Right cardiac atrium (tissue), 5 donors: ENCODE data around the gene LRFN3. TPM values are rescaled to one million over a fixed set of nuclear protein-coding genes. Genes with fewer than 3 reads are reported as not detected.
"Not testable (repeated sequence)": the region's sequence is repeated elsewhere in the genome, so short reads cannot be mapped to it uniquely, and the experiment has no call there.

Source experiments
- ATAC-seq, 2 donors: fragments of 200-7000 bp; cut with Tn5 transposase; one replicate each; pipeline versions ENCODE4 v1.8.0 to v1.9.1; 2020; ENCODE audit warnings: moderate library complexity in 2 of 2, mild to moderate bottlenecking in 1 of 2
- DNase-seq, 3 donors: peaks; one replicate each; pipeline ENCODE4 v3.0.0-alpha.2; 2020
- H3K27ac ChIP-seq: one replicate; pipeline ENCODE4 v1.5.1; 2013; ENCODE audit warnings: mild to moderate bottlenecking, low read length, control low read depth, moderate library complexity
- H3K27me3 ChIP-seq: one replicate; pipeline ENCODE4 v1.6.1; 2013; ENCODE audit not compliant: control insufficient read depth, insufficient read depth
- H3K4me1 ChIP-seq: one replicate; pipeline ENCODE4 v1.6.1; 2013; ENCODE audit warnings: low read length; ENCODE audit not compliant: control insufficient read depth, insufficient read depth
- H3K4me3 ChIP-seq: one replicate; pipeline ENCODE4 v1.5.1; 2013; ENCODE audit warnings: low read length, control low read depth
- H3K9me3 ChIP-seq: one replicate; pipeline ENCODE4 v1.6.1; 2013; ENCODE audit warnings: low read length; ENCODE audit not compliant: control insufficient read depth
- WGBS: extraction: QIAGEN DNeasy Blood & Tissue Kit; methylation state at CpG from one replicate; pipeline ENCODE4 v1.1.7; 2013; 5-methylcytosine and 5-hydroxymethylcytosine counted together
- intact Hi-C, 4 donors: fragments of 100-400 bp; cut with DNase I; formaldehyde crosslinking; loops; one replicate each; pipeline versions ENCODE4 v1.11.0 to v1.14.0; 2022 to 2023
- polyA plus RNA-seq: library from polyadenylated mRNA; stranded (reverse); fragments of 200-250 nt; gene quantifications from one replicate; pipeline ENCODE4 v1.2.3, GENCODE V29; 2013
- total RNA-seq, 4 donors: library from RNA; stranded (reverse); fragmentation: NEBNext Ultra II Directional; extraction: Animal tissue kit (Norgen Biotek cat#: 25700); gene quantifications; one replicate each; pipeline ENCODE4 v1.2.1, GENCODE V29; 2021
- donor health status: healthy with polysubstance abuse.
- donor health status: DM: no; HTN: yes; CAD: no.
- donor health status: DM: no; HTN: no; CAD: no.
- donor health status: DM: no; HTN: yes; CAD: no; lungs with severe emphysema.
- donor health status: DM: yes; HTN: yes; CAD: no.

The LRFN3 gene
- total and polyA plus RNA-seq, 5 donors, result 8.2 to 10.8 (median 8.4) TPM

DNA sequence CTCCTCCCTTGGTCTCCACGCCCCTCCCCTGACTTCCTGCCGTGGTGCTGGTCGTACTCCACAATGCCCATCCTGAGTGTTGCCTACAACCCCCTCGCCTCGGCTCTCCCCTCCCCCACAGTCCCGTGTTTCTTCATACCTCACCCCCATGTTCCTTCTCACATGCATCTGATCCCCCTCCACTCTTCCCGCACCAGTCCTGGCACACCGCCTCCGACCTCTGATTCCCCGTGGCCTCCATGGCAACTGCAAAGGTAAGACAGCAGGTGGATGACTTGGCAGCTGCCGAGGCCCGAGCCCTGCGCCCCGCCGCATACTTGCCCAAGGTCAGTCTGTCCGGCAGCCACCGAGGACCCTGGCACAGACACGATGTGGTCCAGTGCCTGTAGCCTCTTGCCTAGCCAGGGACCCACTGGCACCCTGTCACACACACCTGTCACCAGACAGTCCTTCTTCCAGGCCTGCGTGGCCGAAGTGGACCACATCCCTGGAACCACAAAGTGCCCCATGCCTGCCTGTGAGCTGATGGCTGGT is 42.7 kb downstream of the LRFN3 start:
- 63% methylated on average over 20 of the region's 20 CpGs for WGBS
- H3K27me3 ChIP-seq, result no peaks in the 10 kb centered on the region

DNA sequence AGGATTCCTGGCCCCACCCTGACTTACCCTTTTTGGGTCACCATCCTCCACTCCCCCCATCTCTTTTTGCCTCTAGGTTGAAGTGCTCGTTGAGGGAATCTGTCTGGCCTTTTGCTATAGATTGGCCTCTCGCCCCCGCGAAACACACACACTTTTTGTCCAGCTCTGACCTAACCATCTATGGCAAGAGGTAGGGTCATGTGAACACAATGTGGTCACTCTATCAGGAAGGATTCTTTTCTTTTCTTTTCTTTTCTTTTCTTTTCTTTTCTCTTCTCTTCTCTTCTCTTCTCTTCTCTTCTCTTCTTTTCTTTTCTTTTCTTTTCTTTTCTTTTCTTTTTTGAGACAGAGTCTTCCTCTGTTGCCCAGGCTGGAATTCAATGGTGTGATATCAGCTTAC is 44.8 kb downstream of the LRFN3 start:
- H3K27me3 ChIP-seq, DNase-seq, intact Hi-C loops, H3K27ac ChIP-seq, H3K4me1 ChIP-seq, H3K9me3 ChIP-seq, H3K4me3 ChIP-seq, ATAC-seq: not testable (repeated sequence)
- WGBS, result 87% methylated on average over 4 of the region's 4 CpGs

More for the DNA sequence above, 42.7 kb downstream of the LRFN3 start:
- no peak overlapping the region for H3K27ac ChIP-seq
- intact Hi-C loops, result no loop called here
- no peak for ATAC-seq
- H3K9me3 ChIP-seq, result no peaks in the 10 kb centered on the region
- H3K4me1 ChIP-seq, result no peaks in the 10 kb centered on the region
- no peak overlapping the region for H3K4me3 ChIP-seq
- no peak for DNase-seq

DNA sequence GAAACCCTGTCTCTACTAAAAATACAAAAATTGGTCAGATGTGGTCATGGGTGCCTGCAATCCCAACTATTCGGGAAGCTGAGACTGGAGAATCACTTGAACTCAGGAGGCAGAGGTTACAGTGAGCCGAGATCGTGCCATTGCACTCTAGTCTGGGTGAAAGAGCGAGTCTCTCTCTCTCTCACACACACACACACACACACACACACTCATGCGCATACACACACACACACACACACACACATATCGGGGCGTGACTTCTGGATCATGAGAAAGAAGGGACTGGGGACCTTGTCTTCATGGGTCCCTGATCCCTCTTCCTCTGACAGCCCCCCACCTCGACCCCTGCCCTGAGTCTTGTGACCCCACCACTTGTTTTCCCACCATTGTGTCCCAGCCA is 47.0 kb downstream of the LRFN3 start:
- H3K4me3 ChIP-seq, result no peak overlapping the region
- no peak overlapping the region for H3K27ac ChIP-seq
- intact Hi-C loops, result no loop called here
- no peaks in the 10 kb centered on the region for H3K4me1 ChIP-seq
- H3K9me3 ChIP-seq, result no peaks in the 10 kb centered on the region
- H3K27me3 ChIP-seq, result no peaks in the 10 kb centered on the region
- 78% methylated on average over 8 of the region's 8 CpGs for WGBS
- DNase-seq (no peak), ATAC-seq (no peak)

DNA sequence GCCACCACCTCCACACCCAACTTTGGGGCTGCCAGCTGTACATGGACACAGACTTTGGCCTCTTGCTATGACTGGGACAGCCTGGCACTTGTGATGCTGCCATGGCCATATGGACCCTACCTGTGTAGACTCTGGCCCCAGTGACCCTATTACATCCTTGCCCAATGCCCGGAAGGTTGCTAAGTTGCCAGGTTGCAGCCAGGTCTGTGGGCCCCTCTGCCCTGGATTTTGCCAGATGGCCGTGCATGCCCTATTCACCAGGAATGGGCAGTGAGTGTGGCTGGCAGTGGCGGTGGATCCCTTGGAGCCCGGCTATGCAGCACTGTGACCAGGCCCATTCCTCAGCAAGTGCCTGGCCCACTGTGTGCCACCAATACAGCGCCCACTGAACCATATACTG is 49.9 kb downstream of the LRFN3 start:
- DNase-seq (no peak), ATAC-seq (no peak)
- H3K27ac ChIP-seq, result no peak overlapping the region
- no peaks in the 10 kb centered on the region for H3K4me1 ChIP-seq
- no peak overlapping the region for H3K4me3 ChIP-seq
- 91% methylated on average over 5 of the region's 5 CpGs for WGBS
- intact Hi-C loops, result no loop called here
- no peaks in the 10 kb centered on the region for H3K9me3 ChIP-seq
- H3K27me3 ChIP-seq, result no peaks in the 10 kb centered on the region

DNA sequence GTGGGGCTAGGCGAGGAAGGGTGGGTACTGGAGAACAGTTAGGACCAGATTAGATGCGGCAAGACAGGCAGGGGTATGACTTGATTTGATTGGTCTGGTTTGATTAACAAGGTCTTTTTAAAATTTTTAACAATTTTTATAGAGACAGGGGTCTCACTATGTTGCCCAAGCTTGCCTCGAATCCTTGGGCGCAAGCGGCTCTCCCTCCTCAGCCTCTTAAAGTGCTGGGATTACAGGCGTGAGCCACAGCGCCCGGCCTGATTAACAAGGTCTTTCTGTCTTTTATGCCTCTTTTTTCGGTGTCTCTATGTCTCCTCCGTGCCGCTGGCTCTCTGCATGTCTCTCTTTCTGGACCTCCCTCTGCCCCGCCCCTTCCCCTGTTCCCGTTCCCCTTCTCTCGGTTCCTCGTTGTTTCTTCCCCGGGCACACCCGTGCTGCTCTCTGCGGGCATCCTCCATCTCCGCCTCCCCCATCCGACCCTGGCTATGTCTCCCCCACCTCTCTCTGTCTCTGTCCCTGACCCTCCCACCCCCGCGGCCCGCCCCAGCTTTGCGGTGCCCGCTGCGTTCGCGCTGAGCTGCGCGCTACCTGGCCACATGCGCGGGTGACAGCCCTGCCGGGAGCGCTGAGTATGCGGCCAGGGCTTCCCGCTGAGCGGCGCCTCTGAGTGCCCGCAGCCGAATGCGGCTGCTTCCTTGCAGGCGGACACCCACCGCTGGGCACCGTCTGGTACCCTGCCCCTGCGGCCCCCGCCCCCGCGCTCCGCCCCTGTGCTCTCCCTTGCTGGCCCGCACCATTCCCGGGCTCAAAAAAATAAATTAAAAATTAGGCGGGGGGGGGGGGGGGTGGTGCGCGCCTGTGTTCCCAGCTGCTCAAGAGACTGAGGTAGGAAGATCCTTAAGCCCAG is 50.7 kb downstream of the LRFN3 start:
- H3K27me3 ChIP-seq, result no peaks in the 10 kb centered on the region
- DNase-seq, result peak in 2 of 3 donors; percentile 66 to 82
- 8% methylated on average over 54 of the region's 54 CpGs for WGBS

DNA sequence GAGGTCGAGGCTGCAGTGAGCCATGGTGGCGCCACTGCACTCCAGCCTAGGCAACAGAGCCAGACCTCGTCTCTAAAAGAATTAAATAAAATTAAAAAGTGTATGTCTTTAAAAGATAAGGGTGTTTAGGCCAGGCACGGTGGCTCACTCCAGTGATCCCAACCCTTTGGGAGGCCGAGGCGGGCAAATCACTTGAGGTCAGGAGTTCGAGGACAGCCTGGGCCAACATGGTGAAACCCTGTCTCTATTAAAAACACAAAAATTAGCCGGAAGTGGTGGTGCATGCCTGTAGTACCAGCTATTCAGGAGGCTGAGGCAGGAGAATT is 51.4 kb downstream of the LRFN3 start:
- intact Hi-C loops, result no loop called here
- H3K9me3 ChIP-seq, result no peaks in the 10 kb centered on the region
- DNase-seq, result no peak
- H3K4me3 ChIP-seq, result no peak overlapping the region
- no peaks in the 10 kb centered on the region for H3K27me3 ChIP-seq
- no peaks in the 10 kb centered on the region for H3K4me1 ChIP-seq
- WGBS, result 31% methylated on average over 8 of the region's 8 CpGs
- H3K27ac ChIP-seq, result no peak overlapping the region
- no peak for ATAC-seq

More for the DNA sequence above, 50.7 kb downstream of the LRFN3 start:
- no peaks in the 10 kb centered on the region for H3K4me1 ChIP-seq
- ATAC-seq, result peak; percentile 47 to 56
- peak overlapping the region; percentile 44 for H3K4me3 ChIP-seq
- no peaks in the 10 kb centered on the region for H3K9me3 ChIP-seq
- H3K27ac ChIP-seq, result no peak overlapping the region
- intact Hi-C loops, result no loop called here

DNA sequence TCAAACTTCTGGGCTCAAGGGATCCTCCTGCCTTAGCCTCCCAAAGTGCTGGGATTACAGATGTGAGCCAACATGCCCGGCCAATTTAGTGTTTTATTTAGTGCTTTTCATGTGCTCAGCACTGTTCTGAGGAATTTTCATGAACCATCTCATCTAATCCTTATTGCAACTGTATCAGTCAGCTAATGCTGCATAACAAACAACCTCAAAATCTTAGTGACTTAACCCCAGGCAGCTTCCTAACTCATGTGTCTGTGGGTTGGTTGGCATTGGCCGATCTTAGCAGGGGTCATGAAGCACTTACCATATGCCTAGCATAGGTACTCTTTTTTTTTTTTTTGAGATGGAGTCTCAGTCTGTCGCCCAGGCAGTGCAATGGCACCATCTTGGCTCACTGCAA is 52.6 kb downstream of the LRFN3 start:
- H3K27ac ChIP-seq, result no peak overlapping the region
- ATAC-seq (no peak), DNase-seq (no peak)
- no peaks in the 10 kb centered on the region for H3K4me1 ChIP-seq
- intact Hi-C loops, result no loop called here
- no peaks in the 10 kb centered on the region for H3K9me3 ChIP-seq
- no peak overlapping the region for H3K4me3 ChIP-seq
- WGBS, result 89% methylated on average over 3 of the region's 3 CpGs
- no peaks in the 10 kb centered on the region for H3K27me3 ChIP-seq

DNA sequence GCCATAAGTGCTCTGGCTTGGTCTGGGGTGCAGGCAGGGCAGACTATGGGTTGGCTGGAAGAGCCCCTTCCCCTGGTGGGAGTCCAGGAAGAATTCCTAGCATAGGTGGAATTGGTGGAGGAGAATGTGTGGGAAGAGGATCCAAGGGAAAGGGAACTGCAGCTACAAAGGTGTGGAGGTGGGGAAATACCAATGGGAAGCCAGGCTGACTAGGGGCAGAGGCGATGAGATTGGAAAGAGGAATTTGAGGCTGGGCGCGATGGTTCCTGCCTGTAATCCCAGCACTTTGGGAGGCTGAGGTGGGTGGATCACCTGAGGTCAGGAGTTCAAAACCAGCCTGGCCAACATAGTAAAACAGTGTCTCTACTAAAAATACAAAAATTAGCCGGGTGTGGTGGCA is 54.0 kb downstream of the LRFN3 start:
- ATAC-seq, result no peak
- WGBS, result 89% methylated on average over 4 of the region's 4 CpGs
- DNase-seq, result no peak
- Histone ChIP-seq H3K27ac (no peak overlapping the region), H3K4me1 (no peaks in the 10 kb centered on the region), H3K27me3 (no peaks in the 10 kb centered on the region), H3K9me3 (no peaks in the 10 kb centered on the region), H3K4me3 (no peak overlapping the region)
- intact Hi-C loops, result loop anchor here in 1 of 4 donors (10.0 kb wide), 1 partner anchor 125 kb away; the partner anchor contains the start of genes OVOL3, POLR2I and TBCB

DNA sequence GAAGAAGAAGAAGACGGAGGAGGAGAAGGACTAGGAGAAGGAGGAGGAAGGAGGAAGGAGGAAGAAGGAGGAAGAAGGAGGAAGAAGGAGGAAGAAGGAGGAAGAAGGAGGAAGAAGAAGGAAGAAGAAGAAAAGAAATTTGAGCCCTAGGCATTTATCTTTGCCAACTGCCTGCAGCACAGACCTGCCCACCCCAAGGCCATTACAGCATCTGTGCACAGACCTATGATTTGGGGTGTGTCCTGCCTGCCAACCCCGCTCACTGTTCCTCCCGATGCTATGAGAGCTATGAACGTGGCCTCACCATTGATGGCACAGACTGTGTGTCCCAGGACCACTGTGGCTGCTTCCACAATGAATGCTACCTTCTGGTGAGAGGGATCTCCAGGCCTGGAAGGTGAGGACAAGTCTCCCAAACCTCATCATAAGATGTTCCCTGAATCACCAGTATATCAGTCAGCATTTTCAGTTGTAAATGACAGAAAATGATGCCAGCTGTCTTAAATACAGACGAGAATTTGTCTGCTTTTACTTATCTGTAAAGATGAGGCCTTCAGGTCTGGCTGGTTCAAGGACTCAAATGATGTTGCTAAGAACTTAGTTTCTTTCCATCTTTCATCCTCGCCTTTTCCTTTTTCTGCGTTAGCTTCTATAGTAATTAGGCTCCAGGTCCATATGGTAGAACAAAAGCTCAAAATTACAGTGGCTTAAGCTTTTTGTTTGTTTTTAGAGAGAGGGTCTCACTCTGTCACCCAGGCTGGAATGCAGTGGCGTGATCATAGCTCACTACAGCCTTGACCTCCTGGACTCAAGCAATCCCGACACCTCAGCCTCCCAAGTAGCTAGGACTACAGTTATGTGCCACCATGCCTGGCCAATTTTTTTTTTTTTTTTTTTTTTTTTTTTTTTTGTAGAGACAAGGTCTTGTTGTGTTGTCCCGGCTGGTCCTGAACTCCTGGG is 54.9 kb downstream of the LRFN3 start:
- Histone ChIP-seq H3K9me3 (no peaks in the 10 kb centered on the region), H3K4me1 (no peaks in the 10 kb centered on the region), H3K27ac (no peak overlapping the region), H3K4me3 (no peak overlapping the region), H3K27me3 (no peaks in the 10 kb centered on the region)
- DNase-seq (no peak), ATAC-seq (no peak)
- intact Hi-C loops, result loop anchor here in 1 of 4 donors (10.0 kb wide), 1 partner anchor 124 kb away; the partner anchor contains the start of genes OVOL3, POLR2I and TBCB
- WGBS, result 78% methylated on average over 10 of the region's 10 CpGs

DNA sequence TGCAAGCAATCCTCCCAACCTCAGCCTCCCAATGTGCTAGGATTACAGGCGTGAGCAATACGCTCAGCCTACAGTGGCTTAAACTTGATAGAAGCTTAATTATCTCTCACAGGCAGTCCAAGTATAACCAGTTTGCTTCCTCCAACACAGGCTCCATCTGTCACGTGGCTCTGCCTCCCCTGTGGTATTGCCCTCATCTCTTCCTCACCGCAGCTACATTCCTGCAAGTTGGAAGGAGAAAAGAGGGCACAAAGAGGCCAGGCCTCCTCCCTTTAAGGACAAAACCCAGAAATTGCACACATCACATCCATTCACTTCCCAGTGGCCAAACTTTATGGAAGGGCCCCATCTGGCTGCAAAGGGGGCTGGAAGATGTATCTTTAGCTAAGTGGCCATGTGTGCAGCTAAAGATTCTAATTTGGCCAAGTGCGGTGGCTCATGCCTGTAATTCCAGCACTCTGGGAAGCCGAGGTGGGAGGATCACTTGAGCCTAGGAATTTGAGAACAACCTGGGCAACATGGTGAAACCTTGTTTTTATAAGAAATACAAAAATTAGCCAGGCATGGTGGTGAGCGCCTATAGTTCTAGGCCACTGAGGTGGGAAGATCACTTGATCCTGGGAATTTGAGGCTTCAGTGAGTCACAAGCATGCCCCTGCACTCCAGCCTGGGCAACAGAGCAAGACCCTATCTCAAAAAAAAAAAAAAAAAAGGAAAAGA is 55.7 kb downstream of the LRFN3 start:
- no peak overlapping the region for H3K4me3 ChIP-seq
- ATAC-seq (no peak), DNase-seq (no peak)
- no peaks in the 10 kb centered on the region for H3K9me3 ChIP-seq
- no peak overlapping the region for H3K27ac ChIP-seq
- intact Hi-C loops, result loop anchor here in 1 of 4 donors (10.0 kb wide), 1 partner anchor 123 kb away; the partner anchor contains the start of genes OVOL3, POLR2I and TBCB
- WGBS, result 72% methylated on average over 7 of the region's 7 CpGs
- no peaks in the 10 kb centered on the region for H3K27me3 ChIP-seq
- H3K4me1 ChIP-seq, result no peaks in the 10 kb centered on the region
